HuH-7.5 (cell line): ENCODE results near the gene MAU2.
"Not testable (repeated sequence)": the region's sequence is repeated elsewhere in the genome, so short reads cannot be mapped to it uniquely, and the experiment has no call there.

ENCODE experiments used
- DNase-seq: peaks from one replicate; pipeline ENCODE4 v3.0.0; 2011; ENCODE audit warnings: low spot score

MAU2 gene

DNA sequence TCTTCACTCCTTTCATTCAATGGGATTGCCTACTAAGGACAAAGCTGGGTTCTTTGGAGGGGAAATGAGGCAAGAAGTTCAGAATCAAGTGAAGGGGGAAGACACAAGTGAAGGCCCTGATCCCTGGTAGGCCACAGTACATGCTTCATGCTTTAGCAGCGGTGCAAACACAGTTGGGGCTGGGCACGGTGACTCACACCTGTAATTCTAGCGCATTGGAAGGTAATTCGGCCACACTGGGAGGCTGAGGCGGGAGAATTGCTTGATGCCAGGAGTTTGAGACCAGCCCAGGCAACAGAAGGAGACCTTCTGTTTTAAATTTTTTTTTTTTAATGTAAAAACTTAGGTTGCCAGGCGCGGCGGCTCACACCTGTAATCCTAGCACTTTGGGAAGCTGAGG lies 61.5 kb downstream of the MAU2 start:
- no peak for DNase-seq

DNA sequence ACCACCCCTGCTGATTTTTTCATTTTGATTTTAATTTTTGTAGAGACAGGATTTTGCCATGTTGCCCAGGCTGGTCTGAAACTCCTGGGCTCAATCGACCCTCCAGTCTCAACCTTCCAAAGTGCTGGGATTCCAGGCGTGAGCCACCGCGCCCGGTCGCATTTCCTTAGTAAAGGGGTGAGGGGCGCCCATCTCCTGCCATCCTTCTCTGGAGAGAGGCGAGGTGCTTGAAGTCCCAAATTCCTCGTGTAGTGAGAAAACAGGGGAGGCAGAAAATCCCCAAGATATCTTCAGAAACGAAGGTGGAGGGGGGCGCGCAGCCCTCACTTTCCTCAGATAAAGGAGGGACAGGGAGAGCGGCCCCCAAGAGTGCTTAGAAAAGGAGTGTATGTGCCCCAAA lies 63.9 kb downstream of the MAU2 start:
- no peak for DNase-seq

GRCh38 chr19:19385131-19385895 lies 64.7 kb downstream of the MAU2 start:
- DNase-seq, result peak; percentile 99

DNA sequence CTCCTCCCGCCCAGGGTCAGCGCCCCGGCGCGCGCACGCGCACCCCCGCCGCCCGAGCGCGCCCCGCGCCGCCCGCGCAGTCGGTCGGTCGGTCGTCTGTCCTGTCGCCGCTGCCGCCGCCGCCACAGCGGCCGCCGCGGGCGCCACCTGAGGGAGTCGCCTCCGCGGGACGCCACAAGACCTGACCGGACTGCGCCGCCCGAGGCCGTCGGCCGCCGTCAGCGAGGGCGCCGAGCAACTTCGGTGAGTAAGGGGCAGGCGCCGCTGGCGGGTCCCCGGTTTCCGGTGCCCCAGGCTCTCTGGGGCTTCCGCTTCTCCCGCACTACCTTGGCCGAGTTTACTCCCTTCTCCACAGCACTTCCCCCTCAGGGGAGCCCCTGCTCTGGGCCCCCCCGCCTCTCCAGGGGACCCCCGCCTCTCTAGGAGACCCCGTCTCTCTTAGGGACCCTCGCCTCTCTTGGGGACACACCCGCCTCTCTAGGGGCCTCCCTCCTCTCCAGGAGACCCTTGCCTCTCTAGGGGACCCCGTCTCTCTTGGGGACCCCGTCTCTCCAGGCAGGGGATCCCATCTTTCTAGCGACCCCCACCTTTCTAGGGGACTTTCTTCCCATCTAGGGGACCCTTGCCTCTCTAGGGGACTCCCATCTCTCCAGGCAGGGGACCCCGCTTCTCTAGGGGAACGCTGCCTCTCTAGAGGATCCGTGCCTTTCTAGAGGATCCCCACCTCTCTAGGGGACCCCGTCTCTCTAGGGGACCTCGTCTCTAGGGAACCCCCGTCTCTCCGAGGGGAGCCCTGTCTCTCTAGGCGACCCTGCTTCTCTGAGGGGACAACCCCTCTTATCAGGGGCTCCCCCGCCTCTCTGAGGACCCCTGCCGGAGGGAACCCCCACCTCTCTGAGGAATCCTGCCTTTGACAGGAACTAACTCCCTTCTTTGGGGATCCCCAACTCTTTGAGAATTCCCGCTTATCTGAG lies 65.6 kb downstream of the MAU2 start:
- DNase-seq, result no peak

DNA sequence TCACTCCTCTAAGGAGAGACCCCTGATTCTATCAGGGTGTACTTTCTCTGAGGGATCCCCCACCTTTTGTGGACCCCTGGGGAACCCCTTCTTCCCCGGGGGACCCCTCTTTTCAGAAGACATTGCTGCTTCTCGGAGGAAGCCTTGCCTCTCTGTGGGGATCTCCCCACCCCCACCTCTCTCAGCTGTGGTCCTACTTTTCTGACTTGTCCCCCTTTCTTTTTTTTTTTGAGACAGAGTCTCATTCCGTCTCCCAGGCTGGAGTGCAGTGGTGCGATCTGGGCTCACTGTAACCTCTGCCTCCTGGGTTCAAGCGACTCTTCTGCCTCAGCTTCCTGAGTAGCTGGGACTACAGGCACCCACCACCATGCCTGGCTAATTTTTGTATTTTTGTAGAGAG lies 66.5 kb downstream of the MAU2 start:
- no peak for DNase-seq

GRCh38 chr19:19388568-19389555 lies 68.2 kb downstream of the MAU2 start:
- DNase-seq, result no peak

DNA sequence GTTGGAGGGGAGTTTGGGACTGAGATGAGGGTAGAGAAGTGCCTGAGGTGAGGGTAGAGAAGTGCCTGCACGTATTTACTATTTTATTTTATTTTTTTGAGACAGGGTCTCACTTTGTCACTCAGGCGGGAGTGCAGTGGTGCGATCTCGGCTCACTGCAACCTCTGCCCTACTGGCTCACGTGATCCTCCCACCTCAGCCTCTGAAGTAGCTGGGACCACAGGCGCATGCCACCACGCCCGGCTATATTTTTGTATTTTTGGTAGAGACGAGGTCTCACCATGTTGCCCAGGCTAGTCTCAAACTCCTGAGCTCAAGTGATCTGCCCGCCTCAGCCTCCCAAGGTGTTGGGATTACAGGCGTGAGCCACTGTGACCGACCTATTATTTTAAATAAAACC lies 69.1 kb downstream of the MAU2 start:
- DNase-seq, result not testable (repeated sequence)

GRCh38 chr19:19394333-19394732 lies 73.7 kb downstream of the MAU2 start:
- DNase-seq, result not testable (repeated sequence)

DNA sequence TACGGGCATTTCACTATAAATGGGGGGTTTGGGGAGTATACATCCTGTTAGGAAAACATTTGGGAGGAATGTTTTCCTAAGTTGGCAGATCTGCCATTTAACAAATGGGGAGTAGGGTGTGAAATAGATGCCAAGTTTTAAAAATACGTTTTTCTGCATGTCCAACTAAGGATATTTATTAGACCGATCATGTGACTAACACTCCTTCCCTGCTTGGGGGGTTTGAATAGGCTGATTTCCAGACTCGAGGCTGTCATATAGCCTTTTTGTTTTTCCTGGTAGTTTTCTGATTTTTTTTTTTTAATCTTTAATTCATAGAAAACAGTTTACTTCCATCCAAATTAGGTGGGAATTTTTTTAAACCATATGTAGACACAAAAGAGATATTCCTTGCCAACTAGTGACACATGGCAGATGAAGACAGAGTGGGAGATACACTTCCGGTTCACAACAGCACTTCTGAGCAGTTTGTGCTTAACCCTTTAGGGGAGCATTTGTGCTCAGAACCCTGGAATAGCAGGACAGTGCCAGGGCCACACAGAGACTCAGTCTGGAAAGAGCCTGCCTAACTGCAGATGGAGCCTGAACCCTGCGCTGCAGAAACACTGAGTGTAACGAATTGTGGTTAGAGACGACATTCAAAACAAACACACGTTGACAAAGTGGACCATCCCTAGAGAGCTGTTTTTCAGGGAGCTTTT lies 79.3 kb downstream of the MAU2 start:
- no peak for DNase-seq

DNA sequence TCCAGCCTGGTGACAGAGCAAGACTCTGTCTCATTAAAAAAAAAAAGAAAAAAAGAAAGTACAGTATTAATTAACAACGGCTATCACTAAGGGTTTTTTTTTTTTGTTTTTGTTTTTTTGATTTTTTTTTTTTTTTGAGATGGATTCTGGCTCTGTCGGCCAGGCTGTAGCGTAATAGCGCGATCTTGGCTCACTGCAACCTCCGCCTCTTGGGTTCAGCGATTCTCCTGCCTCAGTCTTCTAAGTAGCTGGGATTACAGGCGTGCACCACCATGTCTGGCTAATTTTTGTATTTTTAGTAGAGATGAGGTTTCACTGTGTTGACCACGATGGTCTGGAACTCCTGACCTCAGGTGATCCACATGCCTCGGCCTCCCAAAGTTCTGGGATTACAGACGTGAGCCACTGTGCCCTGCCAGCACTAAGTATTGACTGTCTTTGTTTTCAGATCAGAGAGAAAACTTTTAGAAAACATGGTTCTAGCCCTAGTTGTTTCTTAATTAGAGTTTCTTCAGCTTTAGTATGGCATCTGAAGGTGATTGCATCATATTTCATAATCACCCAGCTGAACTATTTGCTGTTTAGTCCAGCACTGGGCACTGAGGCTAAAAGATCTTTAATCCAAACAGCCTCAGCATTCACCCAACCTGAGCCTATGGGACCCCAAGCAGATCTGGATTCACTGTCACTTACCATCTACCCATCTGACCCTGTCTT lies 82.2 kb downstream of the MAU2 start:
- no peak for DNase-seq

GRCh38 chr19:19403373-19403901 lies 82.8 kb downstream of the MAU2 start:
- DNase-seq, result no peak

- DNase-seq, result peak; percentile 91
Observed at GRCh38 chr19:19404879-19405860, 84.5 kb downstream of the MAU2 start, which contains the start of gene GATAD2A. TSS of gene GATAD2A (plus strand) at chr19:19405675. CDS start at chr19:19465346, 59,671 bp downstream.

GRCh38 chr19:19405971-19406877 lies 85.6 kb downstream of the MAU2 start:
- DNase-seq, result no peak

DNA sequence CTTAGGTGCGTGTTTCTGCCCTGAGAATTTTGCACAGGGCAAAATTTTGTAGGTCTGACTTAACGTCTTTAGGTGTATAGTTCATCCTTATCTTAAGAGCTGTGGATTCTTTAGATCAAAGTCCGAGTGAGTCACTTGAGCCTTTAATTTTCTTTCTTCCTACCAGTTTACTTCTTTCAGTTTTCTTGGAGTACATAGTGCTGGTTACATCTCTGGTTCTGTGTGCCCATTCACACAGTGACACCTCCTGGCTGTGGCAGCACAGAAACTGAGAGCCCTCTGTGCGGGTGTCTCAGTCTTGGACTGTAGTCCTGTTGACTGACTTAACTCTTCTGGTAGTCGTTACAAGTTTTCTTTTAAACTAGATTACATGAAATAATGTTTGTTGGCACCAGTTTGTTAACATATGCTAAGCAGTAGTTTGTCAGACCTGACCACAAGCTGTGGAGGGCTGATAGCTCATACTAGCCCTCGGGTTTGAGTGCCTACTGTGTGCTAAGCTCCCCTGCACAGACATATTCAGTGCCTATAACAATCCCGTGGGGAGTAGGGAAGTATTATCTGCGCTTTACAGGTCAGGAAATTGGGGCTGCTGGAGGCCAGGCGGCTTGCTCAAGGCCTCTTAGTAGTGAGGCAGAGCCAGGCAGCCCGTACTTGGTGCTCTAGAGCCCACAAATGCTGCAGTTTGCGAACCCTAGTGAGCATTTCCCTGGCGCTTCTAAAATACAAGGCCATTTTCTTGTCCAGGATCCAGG lies 86.4 kb downstream of the MAU2 start:
- DNase-seq, result no peak

- no peak for DNase-seq
Observed at GRCh38 chr19:19407633-19407930, 87.0 kb downstream of the MAU2 start.
